GM20431 (cell line): Measurements from ENCODE around the gene HTR1D.

ENCODE experiments used
- in situ Hi-C: fragments of 300-500 bp; cut with MseI, MboI; formaldehyde crosslinking; loops from one replicate; pipeline ENCODE4 v1.15.0; 2020; ENCODE audit warnings: low sequenced_read_pairs; ENCODE audit not compliant: unreplicated experiment

HTR1D gene

GRCh38 chr1:23163395-23163794, 53.9 kb downstream of the HTR1D start:
- in situ Hi-C loops, result no loop called here

GRCh38 chr1:23159963-23160877, 57.1 kb downstream of the HTR1D start:
- in situ Hi-C loops, result no loop called here

- in situ Hi-C loops, result no loop called here
Measured at GRCh38 chr1:23156940-23157339, 60.4 kb downstream of the HTR1D start.

- in situ Hi-C loops, result no loop called here
Measured at GRCh38 chr1:23152966-23153684, 64.2 kb downstream of the HTR1D start.

- in situ Hi-C loops, result no loop called here
Measured at GRCh38 chr1:23150742-23151141, 66.6 kb downstream of the HTR1D start.

GRCh38 chr1:23150125-23150524, 67.2 kb downstream of the HTR1D start:
- in situ Hi-C loops, result no loop called here

- in situ Hi-C loops, result no loop called here
Measured at GRCh38 chr1:23149114-23149513, 68.2 kb downstream of the HTR1D start.

GRCh38 chr1:23148084-23148483, 69.2 kb downstream of the HTR1D start:
- in situ Hi-C loops, result no loop called here
